HCT116 (cell line): ENCODE measurements around the gene DYNC1I1. TPM values are rescaled to one million over a fixed set of nuclear protein-coding genes. Genes with fewer than 3 reads are reported as not detected.

Experiments used
- ATAC-seq: fragments of 200-7000 bp; cut with Tn5 transposase; 2 replicates; pipeline ENCODE4 v1.9.1; 2020; ENCODE audit warnings: mild to moderate bottlenecking, moderate library complexity
- BruUV-seq: library from RNA; stranded (reverse); fragments of 400-500 nt; replicated peaks from 2 replicates; lab custom pipeline; 2021; lab: Mats Ljungman, UMichigan
- CTCF ChIA-PET: fragments of 300-600 bp; sonication (Branson Sonifier 250); formaldehyde crosslinking; loops from one replicate; lab custom pipeline; 2021; ENCODE audit warnings: antibody characterized with exemption; lab: Charles Lee
- POLR2A ChIA-PET: fragments of 300-600, 350-600 bp; sonication (Branson Sonifier 250); formaldehyde crosslinking; loops from one replicate; lab custom pipeline; 2021; ENCODE audit warnings: antibody characterized with exemption; lab: Charles Lee
- RAD21 ChIA-PET, 2 experiments: fragments of 300-600 bp; sonication (Branson Sonifier 250); formaldehyde crosslinking; loops; one replicate each; lab custom pipeline; 2023; ENCODE audit warnings: low total read pairs in 2 of 2; ENCODE audit not compliant: uncharacterized antibody in 2 of 2, unreplicated experiment in 2 of 2, low non-redundant PET in 1 of 2; lab: Charles Lee
- DNase-seq: peaks from one replicate; pipeline ENCODE4 v3.0.0-alpha.2; 2010; ENCODE audit warnings: low read depth, low spot score
- H2AFZ ChIP-seq: fragments of 200-600 bp; shearing (Covaris generic), sonication (generic); 2 replicates; pipeline ENCODE4 v1.6.1; 2017; ENCODE audit warnings: low read depth, mixed run types, mixed read lengths, antibody characterized with exemption, low read length; ENCODE audit not compliant: poor library complexity, severe bottlenecking
- H3K27ac ChIP-seq: 2 replicates; pipeline ENCODE4 v1.5.1; 2012; ENCODE audit warnings: low read depth, low read length
- H3K27me3 ChIP-seq: fragments of 200-600 bp; sonication (generic); 2 replicates; pipeline ENCODE4 v1.6.1; 2016; ENCODE audit warnings: mixed run types, low read length, mixed read lengths; ENCODE audit not compliant: insufficient read depth
- H3K36me3 ChIP-seq, 2 experiments: fragments of 200-500 bp in 1 of 2; fragments of 200-600 bp in 1 of 2; sonication (Bioruptor generic) in 1 of 2; sonication (generic) in 1 of 2; 2 replicates each; pipeline versions ENCODE4 v1.5.1 to v1.6.1; 2014 to 2016; ENCODE audit warnings: low read length in 2 of 2, inconsistent platforms in 1 of 2, mixed read lengths in 1 of 2, mixed run types in 1 of 2; ENCODE audit not compliant: insufficient read depth in 2 of 2, control insufficient read depth in 1 of 2
- H3K4me1 ChIP-seq, 2 experiments: fragments of 200-600 bp in 1 of 2; sonication (generic) in 1 of 2; 2 replicates each; pipeline versions ENCODE4 v1.5.1 to v1.6.1; 2012 to 2017; ENCODE audit warnings: low read length in 2 of 2, inconsistent platforms in 1 of 2, mild to moderate bottlenecking in 1 of 2, mixed read lengths in 1 of 2, mixed run types in 1 of 2, moderate library complexity in 1 of 2; ENCODE audit not compliant: insufficient read depth in 2 of 2, control insufficient read depth in 1 of 2
- H3K4me2 ChIP-seq: fragments of 200-600 bp; sonication (generic); 2 replicates; pipeline ENCODE4 v1.6.1; 2017; ENCODE audit warnings: mixed run types, low read length, mixed read lengths
- H3K4me3 ChIP-seq, 2 experiments: fragments of 200-600 bp in 1 of 2; sonication (generic) in 1 of 2; replicated peaks in 1 of 2; 2 replicates each; pipeline ENCODE4 v1.5.1; 2011 to 2016; ENCODE audit warnings: low read length in 2 of 2, control low read depth in 1 of 2, low read depth in 1 of 2, mild to moderate bottlenecking in 1 of 2, mixed read lengths in 1 of 2, mixed run types in 1 of 2
- H3K79me2 ChIP-seq: fragments of 200-600 bp; sonication (generic); 2 replicates; pipeline ENCODE4 v1.6.1; 2017; ENCODE audit warnings: mild to moderate bottlenecking, mixed run types, low read length, moderate library complexity, mixed read lengths; ENCODE audit not compliant: insufficient read depth
- H3K9ac ChIP-seq: fragments of 200-600 bp; sonication (generic); 2 replicates; pipeline ENCODE4 v1.6.1; 2016; ENCODE audit warnings: low read length, mixed read lengths
- H3K9me2 ChIP-seq: fragments of 200-600 bp; sonication (generic), shearing (Covaris generic); 2 replicates; pipeline ENCODE4 v1.6.1; 2017; ENCODE audit warnings: mixed run types, mild to moderate bottlenecking, moderate library complexity; ENCODE audit not compliant: insufficient read depth
- H3K9me3 ChIP-seq, 2 experiments: fragments of 200-500 bp in 1 of 2; fragments of 200-600 bp in 1 of 2; sonication (Bioruptor generic) in 1 of 2; sonication (generic) in 1 of 2; 2 replicates each; pipeline ENCODE4 v1.6.1; 2014 to 2017; ENCODE audit warnings: low read length in 2 of 2, mixed read lengths in 2 of 2, inconsistent platforms in 1 of 2, low read depth in 1 of 2, mild to moderate bottlenecking in 1 of 2, mixed run types in 1 of 2, moderate library complexity in 1 of 2; ENCODE audit not compliant: control insufficient read depth in 1 of 2, insufficient read depth in 1 of 2
- H4K20me1 ChIP-seq: fragments of 200-600 bp; sonication (generic), shearing (Covaris generic); 2 replicates; pipeline ENCODE4 v1.6.1; 2017; ENCODE audit warnings: mixed run types, mild to moderate bottlenecking, moderate library complexity; ENCODE audit not compliant: insufficient read depth
- ATF3 ChIP-seq: IDR thresholded peaks from 2 replicates; pipeline ENCODE4 v1.6.1; 2012
- CEBPB ChIP-seq: IDR thresholded peaks from 2 replicates; pipeline ENCODE4 v1.6.1; 2012; ENCODE audit warnings: low read depth
- CTCF ChIP-seq, 3 experiments: fragments of 200-600 bp in 1 of 3; sonication (generic) in 1 of 3; IDR thresholded peaks in 2 of 3; conservative IDR thresholded peaks in 1 of 3; 2 replicates each; pipeline ENCODE4 v1.5.1; 2012 to 2017; ENCODE audit warnings: low read depth in 2 of 3, low read length in 2 of 3, antibody characterized with exemption in 1 of 3, borderline replicate concordance in 1 of 3, control low read depth in 1 of 3, mild to moderate bottlenecking in 1 of 3, mixed read lengths in 1 of 3, mixed run types in 1 of 3, moderate library complexity in 1 of 3; ENCODE audit not compliant: insufficient read depth in 1 of 3
- EGR1 ChIP-seq: IDR thresholded peaks from 2 replicates; pipeline ENCODE4 v1.6.1; 2012; ENCODE audit warnings: low read depth
- ELF1 ChIP-seq: IDR thresholded peaks from 2 replicates; pipeline ENCODE4 v1.6.1; 2012; ENCODE audit warnings: low read depth, borderline replicate concordance
- EZH2 ChIP-seq: fragments of 200-600 bp; sonication (generic); IDR thresholded peaks from 2 replicates; pipeline ENCODE4 v1.6.1; 2017; ENCODE audit warnings: antibody characterized with exemption, mixed run types
- EZH2phosphoT487 ChIP-seq: fragments of 200-600 bp; IDR thresholded peaks from 2 replicates; pipeline ENCODE4 v1.6.1; 2018; ENCODE audit warnings: antibody characterized with exemption, borderline replicate concordance
- FOSL1 ChIP-seq: IDR thresholded peaks from 2 replicates; pipeline ENCODE4 v1.6.1; 2012; ENCODE audit warnings: low read depth
- JUND ChIP-seq: IDR thresholded peaks from 2 replicates; pipeline ENCODE4 v1.6.1; 2012
- MAX ChIP-seq: IDR thresholded peaks from 2 replicates; pipeline ENCODE4 v1.6.1; 2012
- POLR2A ChIP-seq: IDR thresholded peaks from 2 replicates; pipeline ENCODE4 v1.7.0; 2011; ENCODE audit warnings: borderline replicate concordance; ENCODE audit not compliant: insufficient read depth, insufficient read length; ENCODE audit errors: extremely low read depth
- POLR2AphosphoS5 ChIP-seq: IDR thresholded peaks from 2 replicates; pipeline ENCODE4 v1.6.1; 2011; ENCODE audit warnings: mild to moderate bottlenecking, low read depth, low read length, moderate library complexity
- RAD21 ChIP-seq: IDR thresholded peaks from 2 replicates; pipeline ENCODE4 v1.6.1; 2012; ENCODE audit warnings: low read depth, mild to moderate bottlenecking
- REST ChIP-seq: IDR thresholded peaks from 2 replicates; pipeline ENCODE4 v1.6.1; 2012; ENCODE audit warnings: low read depth
- SP1 ChIP-seq: IDR thresholded peaks from 2 replicates; pipeline ENCODE4 v1.6.1; 2012; ENCODE audit warnings: low read depth
- TCF7L2 ChIP-seq: IDR thresholded peaks from 2 replicates; pipeline ENCODE4 v1.7.0; 2011; ENCODE audit warnings: borderline replicate concordance, inconsistent platforms; ENCODE audit not compliant: insufficient read depth, insufficient read length; ENCODE audit errors: extremely low read depth
- YY1 ChIP-seq: IDR thresholded peaks from 2 replicates; pipeline ENCODE4 v1.6.1; 2011; ENCODE audit warnings: low read length, low read depth, moderate library complexity, mild to moderate bottlenecking; ENCODE audit not compliant: insufficient replicate concordance; ENCODE audit errors: extremely low read depth
- ZFX ChIP-seq: fragments of 450-650 bp; IDR thresholded peaks from 2 replicates; pipeline ENCODE4 v1.6.1; 2017
- ZNF274 ChIP-seq: fragments of 200-500 bp; sonication (Bioruptor generic); IDR thresholded peaks from 2 replicates; pipeline ENCODE4 v1.6.1; 2014; ENCODE audit warnings: mild to moderate bottlenecking, low read depth, low read length, inconsistent platforms
- intact Hi-C: fragments of 100-400 bp; cut with micrococcal nuclease; formaldehyde crosslinking; loops from 2 replicates; pipeline ENCODE4 v1.10.0; 2022
- total RNA-seq: library from RNA; stranded (reverse); gene quantifications from one replicate; pipeline ENCODE4 v1.2.1, GENCODE V29; 2021; ENCODE audit not compliant: unreplicated experiment

The DYNC1I1 gene
- total RNA-seq, 1 experiment from 2014 or later = not detected

GRCh38 chr7:95793658-95794057 lies 21.3 kb downstream of the DYNC1I1 start:
- H3K27ac ChIP-seq = no peak overlapping the region
- no peaks in the 10 kb centered on the region for H3K36me3 ChIP-seq
- H3K9ac ChIP-seq = no peak overlapping the region
- no peaks in the 10 kb centered on the region for H3K79me2 ChIP-seq
- RAD21 ChIA-PET = no interaction called here
- CTCF ChIA-PET = interaction anchor here (1.4 kb wide), 1 partner anchor 78 kb away, joined by 4 read pairs; no protein-coding TSS in a partner anchor
- DNase-seq = no peak
- no peaks in the 10 kb centered on the region for H3K9me2 ChIP-seq
- H2AFZ ChIP-seq = no peak overlapping the region
- no peak for TF ChIP-seq ELF1
- TF ChIP-seq EGR1 = no peak
- TF ChIP-seq EZH2 = no peak
- TF ChIP-seq JUND = no peak
- no peak for TF ChIP-seq POLR2A
- no peak for TF ChIP-seq REST
- TF ChIP-seq RAD21 = no peak
- no peak for TF ChIP-seq FOSL1
- no peak for TF ChIP-seq TCF7L2
- TF ChIP-seq POLR2AphosphoS5 = no peak
- TF ChIP-seq CEBPB = no peak
- no peak for TF ChIP-seq CTCF (IDR thresholded peaks at IDR 0.05 in 2 of 3, conservative IDR thresholded peaks at IDR 0.05 in 1 of 3; ENCODE audit: borderline replicate concordance in 1 of 3, insufficient read depth in 1 of 3, low read depth in 2 of 3, low read length in 2 of 3)
- TF ChIP-seq MAX = no peak
- no peak for TF ChIP-seq ZFX
- TF ChIP-seq YY1 = no peak
- no peak for TF ChIP-seq ZNF274
- TF ChIP-seq EZH2phosphoT487 = no peak
- no peak for TF ChIP-seq ATF3
- TF ChIP-seq SP1 = no peak
- TF ChIP-seq, all 23 proteins: peak for 0
- Histone ChIP-seq H3K4me2 (no peak overlapping the region), H4K20me1 (no peaks in the 10 kb centered on the region), H3K27me3 (no peaks in the 10 kb centered on the region), H3K9me3 (no peaks in the 10 kb centered on the region), H3K4me1 (no peaks in the 10 kb centered on the region), H3K4me3 (no peak overlapping the region)
- ATAC-seq = no peak
- BruUV-seq = no TSS peak
- intact Hi-C loops = no loop called here
- POLR2A ChIA-PET = no interaction called here
